ENCODE measurements around the gene CCSER1. TPM values are rescaled to one million over a fixed set of nuclear protein-coding genes. Genes with fewer than 3 reads are reported as not detected.
A peak's percentile ranks its signal among the peaks of the same experiment; 100 is the strongest.

Gene CCSER1
- total RNA-seq, 4 donors from 2014 or later = 13.3 to 54.6 (median 34.0) TPM

- intact Hi-C loops (cut with DNase I; ENCODE audit: low total_unique reads) (no loop called here), in situ Hi-C loops (cut with MboI; ENCODE audit: low pct_ligation_motif_present in 1 of 4, low pct_unique_long_range_greater_than_20kb in 1 of 4, low sequenced_read_pairs in 3 of 4) (no loop called here)
- no peak overlapping the region for H3K27ac ChIP-seq
- no peaks in the 10 kb centered on the region for H3K9me3 ChIP-seq
- H3K36me3 ChIP-seq = no peaks in the 10 kb centered on the region
- TF ChIP-seq POLR2A (IDR thresholded peaks at IDR 0.05) (no peak), CTCF (IDR thresholded peaks at IDR 0.05) (peak in 1 of 5 experiments; percentile 13)
- no peak overlapping the region for H3K4me3 ChIP-seq
- H3K4me1 ChIP-seq = no peaks in the 10 kb centered on the region
- no peak for DNase-seq
- H3K27me3 ChIP-seq = no peaks in the 10 kb centered on the region
Measured at GRCh38 chr4:91116861-91117260, 989.7 kb downstream of the CCSER1 start.

- Histone ChIP-seq H3K27me3 (no peaks in the 10 kb centered on the region), H3K4me1 (no peaks in the 10 kb centered on the region), H3K4me3 (no peak overlapping the region), H3K9me3 (no peaks in the 10 kb centered on the region), H3K36me3 (no peaks in the 10 kb centered on the region), H3K27ac (no peak overlapping the region)
- in situ Hi-C loops (cut with MboI; ENCODE audit: low pct_ligation_motif_present in 1 of 4, low pct_unique_long_range_greater_than_20kb in 1 of 4, low sequenced_read_pairs in 3 of 4) (no loop called here), intact Hi-C loops (cut with DNase I; ENCODE audit: low total_unique reads) (no loop called here)
- TF ChIP-seq EP300 (IDR thresholded peaks at IDR 0.05; ENCODE audit: low read depth) = no peak
- TF ChIP-seq POLR2A (IDR thresholded peaks at IDR 0.05) = no peak
- no peak for TF ChIP-seq POLR2AphosphoS5 (IDR thresholded peaks at IDR 0.05)
- no peak for TF ChIP-seq CTCF (IDR thresholded peaks at IDR 0.05)
- no peak for DNase-seq
Measured at GRCh38 chr4:91118597-91118996, 991.4 kb downstream of the CCSER1 start.

GRCh38 chr4:91123742-91124141 is 996.5 kb downstream of the CCSER1 start:
- Histone ChIP-seq H3K36me3 (no peaks in the 10 kb centered on the region), H3K9me3 (no peaks in the 10 kb centered on the region), H3K27me3 (no peaks in the 10 kb centered on the region), H3K4me3 (no peak overlapping the region), H3K27ac (no peak overlapping the region), H3K4me1 (no peaks in the 10 kb centered on the region)
- TF ChIP-seq EP300 (IDR thresholded peaks at IDR 0.05; ENCODE audit: low read depth) = no peak
- TF ChIP-seq POLR2AphosphoS5 (IDR thresholded peaks at IDR 0.05) = no peak
- no peak for TF ChIP-seq POLR2A (IDR thresholded peaks at IDR 0.05)
- no peak for TF ChIP-seq CTCF (IDR thresholded peaks at IDR 0.05)
- DNase-seq = no peak
- intact Hi-C loops (cut with DNase I; ENCODE audit: low total_unique reads) (loop anchor here (5.0 kb wide), 1 partner anchor 529 kb away; no protein-coding TSS in a partner anchor), in situ Hi-C loops (cut with MboI; ENCODE audit: low pct_ligation_motif_present in 1 of 4, low pct_unique_long_range_greater_than_20kb in 1 of 4, low sequenced_read_pairs in 3 of 4) (no loop called here)

- H3K36me3 ChIP-seq = no peaks in the 10 kb centered on the region
- 65 to 84% methylated on average over 2 of the region's 2 CpGs for WGBS, 2 donors (ENCODE audit: low coverage in 1 of 2)
- no peak for TF ChIP-seq POLR2AphosphoS5 (IDR thresholded peaks at IDR 0.05)
- TF ChIP-seq POLR2A (IDR thresholded peaks at IDR 0.05) = no peak
- TF ChIP-seq EP300 (IDR thresholded peaks at IDR 0.05; ENCODE audit: low read depth) = no peak
- no peak for TF ChIP-seq CTCF (IDR thresholded peaks at IDR 0.05)
- no peak for DNase-seq
- H3K4me3 ChIP-seq = no peak overlapping the region
- in situ Hi-C loops (cut with MboI; ENCODE audit: low pct_ligation_motif_present in 1 of 4, low pct_unique_long_range_greater_than_20kb in 1 of 4, low sequenced_read_pairs in 3 of 4) (no loop called here), intact Hi-C loops (cut with DNase I; ENCODE audit: low total_unique reads) (no loop called here)
- no peak overlapping the region for H3K27ac ChIP-seq
- no peaks in the 10 kb centered on the region for H3K9me3 ChIP-seq
- no peaks in the 10 kb centered on the region for H3K4me1 ChIP-seq
- H3K27me3 ChIP-seq = no peaks in the 10 kb centered on the region
Measured at GRCh38 chr4:91127192-91127591, 1000.0 kb downstream of the CCSER1 start.
